ENCODE data around the gene PKP1. TPM values are rescaled to one million over a fixed set of nuclear protein-coding genes. Genes with fewer than 3 reads are reported as not detected.
"Not testable (repeated sequence)": the region's sequence is repeated elsewhere in the genome, so short reads cannot be mapped to it uniquely, and the experiment has no call there.

The PKP1 gene, protein sequence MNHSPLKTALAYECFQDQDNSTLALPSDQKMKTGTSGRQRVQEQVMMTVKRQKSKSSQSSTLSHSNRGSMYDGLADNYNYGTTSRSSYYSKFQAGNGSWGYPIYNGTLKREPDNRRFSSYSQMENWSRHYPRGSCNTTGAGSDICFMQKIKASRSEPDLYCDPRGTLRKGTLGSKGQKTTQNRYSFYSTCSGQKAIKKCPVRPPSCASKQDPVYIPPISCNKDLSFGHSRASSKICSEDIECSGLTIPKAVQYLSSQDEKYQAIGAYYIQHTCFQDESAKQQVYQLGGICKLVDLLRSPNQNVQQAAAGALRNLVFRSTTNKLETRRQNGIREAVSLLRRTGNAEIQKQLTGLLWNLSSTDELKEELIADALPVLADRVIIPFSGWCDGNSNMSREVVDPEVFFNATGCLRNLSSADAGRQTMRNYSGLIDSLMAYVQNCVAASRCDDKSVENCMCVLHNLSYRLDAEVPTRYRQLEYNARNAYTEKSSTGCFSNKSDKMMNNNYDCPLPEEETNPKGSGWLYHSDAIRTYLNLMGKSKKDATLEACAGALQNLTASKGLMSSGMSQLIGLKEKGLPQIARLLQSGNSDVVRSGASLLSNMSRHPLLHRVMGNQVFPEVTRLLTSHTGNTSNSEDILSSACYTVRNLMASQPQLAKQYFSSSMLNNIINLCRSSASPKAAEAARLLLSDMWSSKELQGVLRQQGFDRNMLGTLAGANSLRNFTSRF
- total RNA-seq (2014; rRNA removed; shearing (Covaris generic)) (0.58 and 0.83 TPM in 2 replicates), polyA plus RNA-seq (2016; fragmentation: Nextera tagmentation; extraction: Ambion mirVana) (0.17 and 0.19 TPM in 2 replicates)
- long read RNA-seq: 0 reads

DNA sequence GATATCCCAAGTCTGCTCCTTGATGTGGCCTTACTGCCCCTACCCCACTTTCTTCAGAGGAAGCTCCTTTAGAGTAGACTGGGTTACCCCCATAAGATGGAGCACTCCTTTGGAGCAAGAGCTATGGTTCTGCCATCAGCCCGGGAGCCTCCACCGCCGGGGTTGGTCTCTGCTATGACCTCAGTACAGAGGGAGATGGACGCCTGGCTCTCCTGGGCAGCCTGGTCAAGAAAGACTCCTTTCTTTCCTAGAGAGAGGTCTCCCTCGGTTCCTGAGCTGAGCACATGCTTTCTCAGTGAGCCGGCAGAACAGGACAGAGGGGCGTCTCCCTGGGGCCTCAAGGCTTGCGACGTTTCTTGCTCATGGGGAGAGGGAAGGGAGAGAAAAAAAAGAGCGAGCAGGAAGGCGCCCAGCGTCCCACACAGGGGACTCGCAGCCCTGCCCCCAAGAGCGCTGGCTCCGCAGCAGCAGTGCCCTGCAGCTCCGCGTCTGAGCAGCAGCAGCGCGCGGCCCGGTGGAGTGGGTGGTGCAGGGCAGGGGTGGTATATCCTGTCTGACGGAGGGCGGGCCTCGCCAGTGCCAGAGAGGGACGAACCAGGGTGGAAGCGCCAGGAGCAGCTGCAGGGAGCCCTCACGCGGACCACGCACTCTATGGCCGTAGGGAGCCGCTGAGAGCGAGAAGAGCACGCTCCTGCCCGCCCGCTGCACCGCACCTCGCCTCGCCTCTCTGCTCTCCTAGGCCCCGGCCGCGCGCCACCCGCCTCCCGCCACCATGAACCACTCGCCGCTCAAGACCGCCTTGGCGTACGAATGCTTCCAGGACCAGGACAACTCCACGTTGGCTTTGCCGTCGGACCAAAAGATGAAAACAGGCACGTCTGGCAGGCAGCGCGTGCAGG, at the start of gene PKP1:
PKP1 (plus strand) TSS at position 576 of the 899 bp plus-strand sequence; CDS start at position 773, 197 bp downstream.
- Histone ChIP-seq H3K9me2 (ENCODE audit: insufficient read depth) (no peaks in the 10 kb centered on the region), H3K27me3 (ENCODE audit: insufficient read depth) (peaks cover 44% of the 10 kb centered on the region), H3F3A (replicated peaks; ENCODE audit: low read depth) (no peaks in the 10 kb centered on the region), H4K20me1 (replicated peaks; ENCODE audit: insufficient read depth) (no peaks in the 10 kb centered on the region), H3K79me2 (replicated peaks; ENCODE audit: insufficient read depth) (no peaks in the 10 kb centered on the region), H3K4me3 (peak within 1 kb of the TSS; percentile 53), H2AFZ (peak within 1 kb of the TSS; percentile 100), H3K27ac (ENCODE audit: low read depth) (no peak within 1 kb of the TSS), H3K4me2 (peak within 1 kb of the TSS; percentile 82), H3K4me1 (ENCODE audit: insufficient read depth) (peaks cover 8% of the 10 kb centered on the region; the same call in 1 of the 2 replicates), H3K36me3 (ENCODE audit: insufficient read depth) (no peaks in the 10 kb centered on the region)
- peaks cover 15% of the 10 kb centered on the region for H3K27me3 Mint-ChIP-seq (ENCODE audit: insufficient read depth, low read depth, poor library complexity)
- H3K27ac Mint-ChIP-seq: no peak within 1 kb of the TSS
- TF ChIP-seq ZNF114 (CRISPR knock-in tag; IDR thresholded peaks at IDR 0.05) (no peak), EZH2 (IDR thresholded peaks at IDR 0.05; ENCODE audit: low read depth, unreplicated experiment) (peak; percentile 41)
- no peaks in the 10 kb centered on the region for H3K36me3 Mint-ChIP-seq (ENCODE audit: low read depth)
- no peaks in the 10 kb centered on the region for H3K9me3 Mint-ChIP-seq
- ATAC-seq (peak; percentile 83), DNase-seq (ENCODE audit: low spot score) (peak; percentile 65)
- peaks cover 13% of the 10 kb centered on the region for H3K4me1 Mint-ChIP-seq
- H3K4me3 Mint-ChIP-seq: peak within 1 kb of the TSS; percentile 49; the same call in 2 of the 3 replicates

DNA sequence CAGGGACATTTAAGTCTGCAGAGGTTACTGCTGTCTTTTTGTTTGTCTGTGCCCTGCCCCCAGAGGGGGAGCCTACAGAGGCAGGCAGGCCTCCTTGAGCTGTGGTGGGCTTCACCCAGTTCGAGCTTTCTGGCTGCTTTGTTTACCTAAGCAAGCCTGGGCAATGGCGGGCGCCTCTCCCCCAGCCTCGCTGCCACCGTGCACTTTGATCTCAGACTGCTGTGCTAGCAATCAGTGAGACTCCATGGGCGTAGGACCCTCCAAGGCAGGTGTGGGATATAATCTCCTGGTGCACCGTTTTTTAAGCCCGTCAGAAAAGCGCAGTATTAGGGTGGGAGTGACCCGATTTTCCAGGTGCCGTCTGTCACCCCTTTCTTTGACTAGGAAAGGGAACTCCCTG, 43.7 kb upstream of the PKP1 start:
- peaks cover 27% of the 10 kb centered on the region for H3K9me3 Mint-ChIP-seq
- H3K27ac ChIP-seq (ENCODE audit: low read depth); H3K4me2 ChIP-seq; H3K27me3 ChIP-seq (ENCODE audit: insufficient read depth); H4K20me1 ChIP-seq (replicated peaks; ENCODE audit: insufficient read depth); H2AFZ ChIP-seq; DNase-seq (ENCODE audit: low spot score); H3K36me3 ChIP-seq (ENCODE audit: insufficient read depth); H3K4me3 ChIP-seq; H3K9me2 ChIP-seq (ENCODE audit: insufficient read depth); H3K79me2 ChIP-seq (replicated peaks; ENCODE audit: insufficient read depth); H3K4me3 Mint-ChIP-seq; H3K4me1 ChIP-seq (ENCODE audit: insufficient read depth); H3F3A ChIP-seq (replicated peaks; ENCODE audit: low read depth); ATAC-seq; H3K4me1 Mint-ChIP-seq; H3K27me3 Mint-ChIP-seq (ENCODE audit: insufficient read depth, low read depth, poor library complexity); H3K27ac Mint-ChIP-seq: not testable (repeated sequence)
- peaks cover 11% of the 10 kb centered on the region; the same call in 2 of the 3 replicates for H3K36me3 Mint-ChIP-seq (ENCODE audit: low read depth)

DNA sequence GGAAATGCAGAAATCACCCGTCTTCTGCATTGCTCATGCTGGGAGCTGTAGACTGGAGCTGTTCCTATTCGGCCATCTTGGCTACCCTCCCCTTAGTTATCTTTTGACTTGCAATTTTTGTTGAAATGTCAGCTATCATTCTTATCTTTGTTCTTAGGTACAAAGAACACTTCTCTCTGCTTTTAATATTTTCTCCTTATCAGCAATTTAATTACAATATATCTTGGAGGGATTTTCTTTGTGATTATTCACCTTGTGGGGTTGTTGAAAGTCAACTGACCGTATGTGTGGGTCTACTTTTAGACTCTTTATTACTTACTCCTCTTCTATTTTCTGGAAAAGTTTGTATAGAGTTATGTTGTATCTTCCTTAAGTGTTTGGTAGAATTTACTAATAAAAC, 43.1 kb upstream of the PKP1 start:
- Mint-ChIP-seq H3K36me3 (ENCODE audit: low read depth) (peaks cover 11% of the 10 kb centered on the region; the same call in 2 of the 3 replicates), H3K4me3 (no peak overlapping the region), H3K27me3 (ENCODE audit: insufficient read depth, low read depth, poor library complexity) (no peaks in the 10 kb centered on the region), H3K9me3 (peaks cover 27% of the 10 kb centered on the region), H3K27ac (no peak overlapping the region), H3K4me1 (no peaks in the 10 kb centered on the region)
- DNase-seq (ENCODE audit: low spot score): no peak
- no peak overlapping the region for H3K4me3 ChIP-seq
- H3K9me2 ChIP-seq (ENCODE audit: insufficient read depth): no peaks in the 10 kb centered on the region
- H2AFZ ChIP-seq: no peak overlapping the region
- no peaks in the 10 kb centered on the region for H3F3A ChIP-seq (replicated peaks; ENCODE audit: low read depth)
- no peak overlapping the region for H3K4me2 ChIP-seq
- H3K27me3 ChIP-seq (ENCODE audit: insufficient read depth): no peaks in the 10 kb centered on the region
- H3K4me1 ChIP-seq (ENCODE audit: insufficient read depth): no peaks in the 10 kb centered on the region
- H3K27ac ChIP-seq (ENCODE audit: low read depth): no peak overlapping the region
- ATAC-seq: no peak
- no peaks in the 10 kb centered on the region for H4K20me1 ChIP-seq (replicated peaks; ENCODE audit: insufficient read depth)
- H3K79me2 ChIP-seq (replicated peaks; ENCODE audit: insufficient read depth): no peaks in the 10 kb centered on the region
- H3K36me3 ChIP-seq (ENCODE audit: insufficient read depth): no peaks in the 10 kb centered on the region
- TF ChIP-seq, protein P1, sequence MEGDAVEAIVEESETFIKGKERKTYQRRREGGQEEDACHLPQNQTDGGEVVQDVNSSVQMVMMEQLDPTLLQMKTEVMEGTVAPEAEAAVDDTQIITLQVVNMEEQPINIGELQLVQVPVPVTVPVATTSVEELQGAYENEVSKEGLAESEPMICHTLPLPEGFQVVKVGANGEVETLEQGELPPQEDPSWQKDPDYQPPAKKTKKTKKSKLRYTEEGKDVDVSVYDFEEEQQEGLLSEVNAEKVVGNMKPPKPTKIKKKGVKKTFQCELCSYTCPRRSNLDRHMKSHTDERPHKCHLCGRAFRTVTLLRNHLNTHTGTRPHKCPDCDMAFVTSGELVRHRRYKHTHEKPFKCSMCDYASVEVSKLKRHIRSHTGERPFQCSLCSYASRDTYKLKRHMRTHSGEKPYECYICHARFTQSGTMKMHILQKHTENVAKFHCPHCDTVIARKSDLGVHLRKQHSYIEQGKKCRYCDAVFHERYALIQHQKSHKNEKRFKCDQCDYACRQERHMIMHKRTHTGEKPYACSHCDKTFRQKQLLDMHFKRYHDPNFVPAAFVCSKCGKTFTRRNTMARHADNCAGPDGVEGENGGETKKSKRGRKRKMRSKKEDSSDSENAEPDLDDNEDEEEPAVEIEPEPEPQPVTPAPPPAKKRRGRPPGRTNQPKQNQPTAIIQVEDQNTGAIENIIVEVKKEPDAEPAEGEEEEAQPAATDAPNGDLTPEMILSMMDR (conservative IDR thresholded peaks at IDR 0.05; ENCODE audit: low read depth in 2 of 2): no peak
- TF ChIP-seq, protein P2, sequence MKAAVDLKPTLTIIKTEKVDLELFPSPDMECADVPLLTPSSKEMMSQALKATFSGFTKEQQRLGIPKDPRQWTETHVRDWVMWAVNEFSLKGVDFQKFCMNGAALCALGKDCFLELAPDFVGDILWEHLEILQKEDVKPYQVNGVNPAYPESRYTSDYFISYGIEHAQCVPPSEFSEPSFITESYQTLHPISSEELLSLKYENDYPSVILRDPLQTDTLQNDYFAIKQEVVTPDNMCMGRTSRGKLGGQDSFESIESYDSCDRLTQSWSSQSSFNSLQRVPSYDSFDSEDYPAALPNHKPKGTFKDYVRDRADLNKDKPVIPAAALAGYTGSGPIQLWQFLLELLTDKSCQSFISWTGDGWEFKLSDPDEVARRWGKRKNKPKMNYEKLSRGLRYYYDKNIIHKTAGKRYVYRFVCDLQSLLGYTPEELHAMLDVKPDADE (IDR thresholded peaks at IDR 0.05): no peak
